GM12892 (cell line): ENCODE data around the gene NOC2L.
A peak's percentile ranks its signal among the peaks of the same experiment; 100 is the strongest.
"Not testable (repeated sequence)": the region's sequence is repeated elsewhere in the genome, so short reads cannot be mapped to it uniquely, and the experiment has no call there.

Source experiments
- DNase-seq: peaks from one replicate; pipeline ENCODE4 v3.0.0; 2011; ENCODE audit not compliant: insufficient read length
- FAIRE-seq: peaks from 2 replicates; lab custom pipeline; 2011; peaks lifted over from hg19 to GRCh38; lab: Jason Lieb, UNC
- POLR2A ChIP-seq: IDR thresholded peaks from 2 replicates; pipeline ENCODE4 v1.6.1; 2011; ENCODE audit warnings: low read depth, low read length, control low read depth
- POLR2AphosphoS5 ChIP-seq: IDR thresholded peaks from 2 replicates; pipeline ENCODE4 v1.6.1; 2011; ENCODE audit warnings: low read depth, low read length, control low read depth
- TAF1 ChIP-seq: IDR thresholded peaks from 2 replicates; pipeline ENCODE4 v1.6.1; 2011; ENCODE audit warnings: low read depth, mild to moderate bottlenecking, control low read depth, low read length, borderline replicate concordance

Gene NOC2L

DNA sequence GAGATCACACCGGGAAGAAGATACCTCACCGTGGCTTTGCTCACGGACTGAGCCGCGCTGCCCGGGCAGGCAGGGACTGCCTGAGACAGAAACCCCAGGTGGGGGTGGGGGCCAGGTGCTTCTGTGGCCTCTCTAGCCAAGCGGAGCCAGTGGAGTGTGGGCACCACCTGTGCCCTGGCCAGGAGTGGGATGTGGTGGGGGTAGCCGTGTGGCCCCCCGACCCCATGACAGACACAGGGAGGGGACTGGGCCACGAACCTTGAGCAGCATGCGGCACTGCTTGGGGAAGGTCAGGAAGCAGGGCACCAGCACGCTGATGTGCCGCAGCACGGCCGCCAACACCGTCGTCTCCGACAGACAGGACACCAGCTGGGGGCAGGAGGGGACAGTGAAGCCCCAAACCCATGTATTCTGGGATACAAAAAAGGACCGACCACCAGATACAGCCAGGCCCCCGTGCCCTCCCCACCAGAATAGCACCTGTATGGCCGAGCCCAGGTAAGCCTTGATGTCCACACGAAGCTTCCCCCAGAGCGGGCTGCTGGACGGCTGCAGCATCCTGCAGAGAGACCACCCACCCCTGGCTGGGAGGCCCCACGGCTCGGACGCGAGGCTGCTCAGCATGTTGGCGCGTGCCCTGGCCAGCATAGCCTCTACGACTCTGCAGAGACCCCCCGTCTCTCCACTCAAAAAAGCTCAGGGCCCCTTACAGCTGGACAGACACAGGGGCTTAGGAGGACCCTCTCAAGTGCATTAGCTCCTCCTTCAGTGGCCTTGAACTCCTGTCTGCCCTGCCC, 5.3 kb downstream of the NOC2L start:
- DNase-seq, result no peak
- TF ChIP-seq POLR2AphosphoS5 (no peak), TAF1 (no peak), POLR2A (no peak)
- no peak for FAIRE-seq

DNA sequence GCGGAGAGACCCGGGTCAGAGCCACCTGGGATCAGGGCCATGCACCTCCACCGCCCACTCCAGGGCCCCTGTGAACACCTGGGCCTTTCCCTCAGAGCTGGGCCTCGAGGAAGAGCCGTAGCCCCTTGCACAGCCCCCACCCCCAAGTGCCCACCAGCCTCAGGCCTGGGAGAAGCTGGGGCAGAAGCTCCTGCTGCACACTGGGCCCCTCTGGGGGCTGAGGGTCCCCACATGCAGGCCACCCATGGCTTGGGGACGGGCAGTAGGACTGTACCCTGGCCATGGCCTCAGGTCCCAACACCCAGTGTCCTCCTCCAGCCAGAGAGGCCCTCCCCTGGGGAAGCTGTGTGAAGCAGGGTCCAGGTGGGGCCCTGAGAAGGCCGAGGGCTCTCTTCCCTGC, 6.5 kb downstream of the NOC2L start:
- FAIRE-seq (no peak), DNase-seq (no peak)
- no peak for TF ChIP-seq POLR2AphosphoS5
- no peak for TF ChIP-seq POLR2A
- no peak for TF ChIP-seq TAF1

DNA sequence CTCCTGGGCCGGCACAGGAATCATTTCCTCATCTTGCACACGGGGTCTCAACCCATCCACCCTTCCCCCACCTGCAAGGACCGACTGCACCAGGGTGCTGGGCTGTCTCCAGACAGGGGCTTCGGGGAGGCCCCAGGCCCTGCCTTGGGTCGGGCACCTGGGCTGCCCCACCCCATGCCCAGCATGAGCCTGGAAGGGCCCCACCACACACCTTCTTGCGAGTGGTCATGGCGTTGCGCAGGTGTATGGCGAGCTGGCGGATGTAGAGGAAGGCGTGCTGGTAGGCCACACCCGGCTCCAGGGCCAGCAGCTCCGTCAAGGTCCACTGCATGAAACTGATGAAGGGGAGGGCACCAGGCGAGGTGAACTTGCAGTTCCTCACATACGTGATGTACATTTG, 6.9 kb downstream of the NOC2L start:
- no peak for DNase-seq
- FAIRE-seq, result no peak
- TF ChIP-seq POLR2AphosphoS5 (no peak), POLR2A (no peak), TAF1 (no peak)

DNA sequence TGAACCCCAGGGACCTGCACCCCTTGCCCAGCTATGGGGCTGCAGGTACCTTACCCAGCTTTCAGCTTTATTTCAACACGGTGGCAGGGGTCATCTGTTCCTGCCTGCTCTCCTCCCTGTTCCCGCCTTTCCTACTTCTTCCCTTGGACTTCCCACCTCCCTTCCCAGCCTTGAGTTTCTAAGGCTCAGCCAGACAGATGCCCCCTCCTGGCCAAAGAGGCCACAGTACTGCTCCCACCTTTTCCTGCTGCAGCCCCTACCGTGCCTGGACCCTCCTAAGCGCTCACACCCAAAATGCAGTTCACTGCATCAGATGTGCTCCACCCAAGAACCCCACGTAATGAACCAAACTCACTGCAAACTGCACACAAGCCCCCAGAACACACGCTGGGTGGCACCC, 7.7 kb downstream of the NOC2L start:
- TF ChIP-seq TAF1, result no peak
- no peak for TF ChIP-seq POLR2A
- no peak for TF ChIP-seq POLR2AphosphoS5
- no peak for DNase-seq
- FAIRE-seq, result no peak

DNA sequence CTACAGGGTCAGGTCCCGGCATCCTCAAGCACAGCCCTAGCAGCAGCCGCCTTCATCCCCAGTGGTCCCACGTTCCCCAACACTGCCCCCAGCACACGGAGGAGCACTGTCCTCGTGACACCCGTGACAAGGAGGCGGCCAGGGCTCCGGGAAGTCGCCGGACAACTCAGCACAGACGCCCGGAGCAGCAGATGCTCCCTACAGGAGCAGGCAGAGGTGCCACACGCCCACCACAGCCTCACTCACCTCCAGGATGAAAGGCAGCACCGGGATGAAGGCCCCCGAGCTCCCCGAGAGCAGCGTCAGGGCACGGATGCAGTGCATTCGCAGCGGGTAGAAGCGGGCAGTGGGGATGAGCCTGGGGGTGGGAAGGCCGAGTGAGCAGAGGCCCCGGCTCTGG, 8.2 kb downstream of the NOC2L start:
- DNase-seq (no peak), FAIRE-seq (no peak)
- no peak for TF ChIP-seq POLR2A
- TF ChIP-seq POLR2AphosphoS5, result no peak
- no peak for TF ChIP-seq TAF1

DNA sequence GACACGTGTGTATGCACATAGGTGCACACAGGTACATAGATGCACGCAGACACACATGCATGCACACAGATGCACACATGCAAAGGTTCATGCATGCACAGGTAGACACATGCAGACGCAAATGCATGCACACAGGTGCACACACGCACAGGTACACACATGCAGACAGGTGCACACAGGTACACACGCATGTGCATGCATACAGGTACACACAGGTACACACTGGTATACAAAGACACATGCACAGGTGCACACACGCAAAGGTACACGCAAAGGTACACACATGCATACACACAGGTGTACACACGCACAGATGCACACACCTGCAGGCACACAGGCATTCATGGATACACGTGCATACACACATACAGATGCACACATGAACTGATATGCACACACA, 8.8 kb downstream of the NOC2L start:
- TF ChIP-seq POLR2A (0 out of 2 replicates have a peak, but pooled peaks have one; percentile 36), POLR2AphosphoS5 (no peak)
- no peak for FAIRE-seq
- no peak for DNase-seq

DNA sequence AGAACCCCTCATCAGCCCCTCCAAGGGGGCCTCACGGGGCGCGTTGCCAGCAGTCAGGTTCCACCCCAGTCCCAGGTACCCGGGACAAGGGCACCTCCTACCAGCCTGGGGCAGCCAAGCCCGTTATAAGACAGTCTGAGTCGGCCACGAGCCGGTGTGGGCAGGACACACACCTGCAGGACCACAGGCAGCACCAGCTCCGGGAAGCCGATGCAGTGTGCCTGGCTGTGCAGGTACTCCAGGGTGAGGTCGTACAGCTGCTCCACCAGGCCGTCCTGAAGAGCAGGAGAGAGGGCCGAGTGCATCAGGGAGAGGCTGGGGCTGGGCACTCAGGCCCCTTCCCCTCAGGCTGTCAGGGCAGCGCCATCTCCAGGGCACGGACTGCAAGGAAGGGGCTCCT, 11.1 kb downstream of the NOC2L start:
- TF ChIP-seq TAF1 (no peak), POLR2A (no peak), POLR2AphosphoS5 (no peak)
- FAIRE-seq (no peak), DNase-seq (no peak)

DNA sequence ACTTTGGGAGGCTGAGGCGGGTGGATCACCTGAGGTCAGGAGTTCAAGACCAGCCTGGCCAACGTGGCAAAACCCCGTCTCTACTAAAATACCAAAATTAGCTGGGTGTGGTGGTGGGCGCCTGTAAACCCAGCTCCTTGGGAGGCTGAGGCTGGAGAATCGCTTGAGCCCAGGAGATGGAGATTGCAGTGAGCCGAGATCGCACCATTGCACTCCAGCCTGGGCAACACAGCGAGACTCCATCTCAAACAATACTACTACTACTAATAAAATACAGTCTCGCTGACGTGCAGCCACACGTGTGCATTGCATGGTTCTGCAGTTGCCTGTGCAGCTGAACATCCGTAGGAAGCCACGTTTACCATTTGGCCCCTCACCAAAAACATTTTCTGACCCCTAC, 12.2 kb downstream of the NOC2L start:
- not testable (repeated sequence) for FAIRE-seq

DNA sequence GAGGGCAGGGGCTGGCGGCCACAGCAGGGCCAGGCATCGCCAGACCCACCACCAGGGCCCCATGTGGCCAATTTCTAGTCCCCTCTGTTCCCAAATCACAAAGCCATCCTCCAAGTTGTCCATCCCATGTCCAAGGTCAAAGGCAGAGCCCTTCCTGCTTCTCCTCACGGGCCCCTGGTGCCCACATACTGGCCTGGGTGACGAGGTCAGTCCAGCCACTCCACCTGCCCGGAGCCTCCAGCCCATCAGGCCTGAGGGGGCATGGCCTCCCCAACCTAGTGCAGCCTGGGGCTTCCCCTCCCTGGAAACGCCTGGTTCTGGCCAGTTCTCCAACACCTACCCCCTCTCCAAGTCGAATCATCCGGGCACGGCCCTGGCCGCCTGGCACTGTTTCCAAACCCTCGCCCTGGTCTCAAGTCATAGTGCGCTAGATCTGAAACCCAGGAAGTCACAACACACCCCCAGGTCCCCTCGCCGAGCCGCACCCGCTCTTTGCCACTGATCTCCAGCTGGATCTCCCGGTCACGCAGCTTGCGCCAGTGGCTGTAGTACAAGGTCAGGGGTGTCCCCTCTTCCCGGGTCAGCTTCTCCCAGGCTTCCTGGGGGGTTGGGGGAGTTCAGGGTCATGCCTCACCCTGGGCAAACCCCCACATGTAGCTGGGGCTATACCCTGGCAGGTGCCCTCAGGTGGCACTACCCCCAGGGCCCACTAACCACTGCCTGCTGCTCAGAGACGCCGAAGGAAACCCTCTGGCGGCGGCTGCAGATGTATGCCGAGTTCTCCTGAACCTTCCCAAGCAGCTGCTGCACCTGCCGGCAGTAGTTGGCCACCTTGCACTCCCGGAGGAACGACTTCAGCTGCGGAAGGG, 13.1 kb downstream of the NOC2L start:
- FAIRE-seq (no peak), DNase-seq (no peak)
- TF ChIP-seq POLR2AphosphoS5 (no peak), POLR2A (no peak), TAF1 (no peak)

More for the DNA sequence above, 12.2 kb downstream of the NOC2L start:
- not testable (repeated sequence) for DNase-seq

DNA sequence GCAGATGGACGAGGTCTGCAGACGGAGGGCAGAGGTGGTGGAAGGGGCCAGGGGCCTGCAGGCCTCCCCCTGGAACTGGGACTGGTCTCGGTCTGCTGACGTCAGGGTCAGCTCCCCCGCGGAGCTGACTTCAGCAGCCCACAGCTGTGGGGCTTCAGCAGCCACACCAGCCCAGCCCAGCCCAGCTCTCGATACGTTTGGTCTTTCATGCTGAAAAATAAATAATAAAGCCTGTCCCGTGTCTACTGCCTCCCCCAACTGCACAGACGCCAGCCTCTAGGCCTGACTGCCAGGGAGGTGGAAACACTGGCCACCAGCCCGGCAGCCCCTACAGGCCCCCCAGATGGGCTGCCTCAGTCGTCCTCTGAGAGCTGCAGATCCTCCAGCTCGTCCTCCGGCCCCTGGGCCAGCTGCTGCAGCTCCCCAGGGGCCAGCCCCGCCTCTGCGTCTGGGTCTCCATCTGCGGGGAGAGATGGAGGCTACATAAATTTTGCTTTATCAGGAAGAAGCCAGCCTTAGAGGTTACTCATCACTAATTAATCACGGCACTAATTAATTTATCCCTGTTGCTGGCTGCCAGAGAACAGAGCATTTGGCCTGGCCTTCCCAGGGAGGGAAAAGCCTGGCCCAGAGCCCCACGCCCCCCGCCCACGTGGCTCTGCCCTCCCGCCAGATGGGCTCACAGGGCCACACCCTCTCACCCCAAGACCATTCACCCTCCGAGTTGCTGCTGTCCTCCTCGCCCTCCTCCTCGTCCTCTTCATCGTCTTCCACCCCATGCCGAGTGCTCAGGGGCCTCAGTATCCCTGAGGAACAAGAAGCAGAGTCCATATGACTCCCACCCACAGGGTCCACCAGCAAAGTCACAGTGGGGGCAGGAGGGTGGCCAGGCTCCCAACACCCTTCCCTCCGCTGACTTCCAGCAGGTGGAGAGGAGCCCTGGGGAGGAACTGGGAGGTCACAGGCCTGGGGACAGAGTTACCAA, 14.4 kb downstream of the NOC2L start:
- no peak for DNase-seq
- TF ChIP-seq POLR2A (no peak), POLR2AphosphoS5 (no peak), TAF1 (no peak)
- FAIRE-seq, result no peak

DNA sequence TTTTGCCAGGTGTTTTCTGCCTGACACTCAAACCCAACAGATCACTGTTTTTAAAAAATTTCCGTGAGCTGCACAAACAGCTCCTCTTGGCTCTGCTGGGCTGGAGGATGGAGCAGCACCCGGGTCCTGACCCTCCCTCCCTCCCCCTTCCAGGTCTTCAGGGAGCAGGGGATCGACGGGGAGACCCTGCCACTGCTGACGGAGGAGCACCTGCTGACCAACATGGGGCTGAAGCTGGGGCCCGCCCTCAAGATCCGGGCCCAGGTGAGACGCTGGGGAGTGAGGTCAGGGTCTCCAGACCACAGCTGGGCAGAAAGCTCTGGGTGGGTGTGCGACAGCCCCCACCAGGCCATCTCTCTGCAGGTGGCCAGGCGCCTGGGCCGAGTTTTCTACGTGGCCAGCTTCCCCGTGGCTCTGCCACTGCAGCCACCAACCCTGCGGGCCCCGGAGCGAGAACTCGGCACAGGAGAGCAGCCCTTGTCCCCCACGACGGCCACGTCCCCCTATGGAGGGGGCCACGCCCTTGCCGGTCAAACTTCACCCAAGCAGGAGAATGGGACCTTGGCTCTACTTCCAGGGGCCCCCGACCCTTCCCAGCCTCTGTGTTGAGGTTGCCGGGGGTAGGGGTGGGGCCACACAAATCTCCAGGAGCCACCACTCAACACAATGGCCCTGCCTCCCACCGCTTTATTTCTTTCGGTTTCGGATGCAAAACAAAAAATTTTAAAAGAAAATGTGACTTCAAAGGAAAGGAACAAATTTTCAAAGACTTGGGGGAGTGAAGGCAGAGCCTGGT, 15.3 kb downstream of the NOC2L start:
- FAIRE-seq (no peak), DNase-seq (no peak)
- TF ChIP-seq TAF1, result no peak
- no peak for TF ChIP-seq POLR2A
- no peak for TF ChIP-seq POLR2AphosphoS5
